ENCODE measurements around the gene POLR2B. TPM values are rescaled to one million over a fixed set of nuclear protein-coding genes. Genes with fewer than 3 reads are reported as not detected.

The POLR2B gene
- total and polyA plus RNA-seq, 2 of the 4 experiments (the other 2 are of a cell fraction): 74.0 to 106 TPM

DNA sequence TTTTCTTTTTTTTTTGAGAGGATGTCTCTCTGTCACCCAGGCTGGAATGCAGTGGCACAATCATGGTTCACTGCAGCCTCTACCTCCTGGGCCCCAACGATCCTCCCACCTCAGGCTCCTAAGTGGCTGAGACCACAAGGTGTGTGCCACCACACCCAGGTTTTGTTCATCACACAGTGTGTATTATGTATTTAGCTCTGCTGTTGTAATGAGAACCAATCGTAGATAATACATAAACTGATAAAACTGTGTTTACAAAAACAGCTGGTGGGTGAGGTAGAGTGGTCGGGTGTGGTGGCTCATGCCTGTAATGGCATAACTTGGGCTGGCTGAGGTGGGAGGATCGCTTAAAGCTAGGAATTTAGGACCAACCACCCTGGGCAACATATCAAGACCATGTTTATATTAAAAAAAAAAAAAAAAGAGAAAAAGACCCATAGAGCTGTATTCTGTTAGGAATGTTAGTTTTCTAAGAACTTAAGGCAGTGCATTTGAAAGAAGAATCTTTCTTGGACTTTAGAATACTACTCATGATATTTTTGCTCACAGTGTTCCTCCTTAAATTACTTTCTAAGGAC is 34.9 kb downstream of the POLR2B start:
- H3K56ac ChIP-seq (ENCODE audit: extremely low read depth, insufficient read depth, low read length): no peak overlapping the region
- H3K14ac ChIP-seq (replicated peaks; ENCODE audit: low read depth, low read length): no peak overlapping the region
- no peak overlapping the region for H2BK5ac ChIP-seq (ENCODE audit: low read depth, low read length, poor library complexity, severe bottlenecking)
- peaks cover 1% of the 10 kb centered on the region; the same call in 1 of the 2 replicates for H3K4me1 ChIP-seq (ENCODE audit: control insufficient read depth, insufficient read depth, low read length)
- H3K4me3 ChIP-seq (ENCODE audit: insufficient read depth, low read depth, low read length): no peak overlapping the region
- H3K79me1 ChIP-seq (ENCODE audit: low read depth in 1 of 2, low read length in 2 of 2): peaks cover 17 to 35% of the 10 kb centered on the region in 2 experiments
- no peak overlapping the region for H4K5ac ChIP-seq (ENCODE audit: low read depth, low read length)
- H3K36me3 ChIP-seq (ENCODE audit: control insufficient read depth, insufficient read depth, low read length): peaks cover 46% of the 10 kb centered on the region
- ATAC-seq (ENCODE audit: low read depth) (peak; percentile 61), DNase-seq (peak; percentile 29)
- H2BK20ac ChIP-seq (ENCODE audit: low read depth, low read length): no peak overlapping the region
- peaks cover 4% of the 10 kb centered on the region for H3K9me1 ChIP-seq (ENCODE audit: insufficient read depth, low read length)
- intact Hi-C loops (cut with micrococcal nuclease) (no loop called here), dilution Hi-C loops (cut with HindIII; ENCODE audit: low sequenced_read_pairs, unreplicated experiment) (no loop called here), in situ Hi-C loops (cut with MboI; ENCODE audit: low sequenced_read_pairs) (no loop called here)
- POLR2A ChIA-PET (ENCODE audit: unreplicated experiment): no interaction called here
- no TSS peak for BruUV-seq (replicated peaks)
- H2BK15ac ChIP-seq (ENCODE audit: low read depth, low read length): no peak overlapping the region
- H3K9me3 ChIP-seq (ENCODE audit: control insufficient read depth, insufficient read depth, low read length): no peaks in the 10 kb centered on the region
- TF ChIP-seq MAZ (IDR thresholded peaks at IDR 0.05; ENCODE audit: borderline replicate concordance, low read depth, low read length) (no peak), RCOR1 (IDR thresholded peaks at IDR 0.05; ENCODE audit: insufficient replicate concordance, low read length) (no peak), CEBPB (IDR thresholded peaks at IDR 0.05; ENCODE audit: low read depth, low read length) (no peak), MAFK (IDR thresholded peaks at IDR 0.05; ENCODE audit: low read depth, low read length) (no peak), MXI1 (IDR thresholded peaks at IDR 0.05; ENCODE audit: borderline replicate concordance, low read depth, low read length) (no peak), FOS (IDR thresholded peaks at IDR 0.05; ENCODE audit: low read depth, low read length) (no peak), CHD1 (IDR thresholded peaks at IDR 0.05; ENCODE audit: low read depth, low read length) (no peak), RAD21 (IDR thresholded peaks at IDR 0.05; ENCODE audit: low read length) (no peak)
- TF ChIP-seq, protein P1, sequence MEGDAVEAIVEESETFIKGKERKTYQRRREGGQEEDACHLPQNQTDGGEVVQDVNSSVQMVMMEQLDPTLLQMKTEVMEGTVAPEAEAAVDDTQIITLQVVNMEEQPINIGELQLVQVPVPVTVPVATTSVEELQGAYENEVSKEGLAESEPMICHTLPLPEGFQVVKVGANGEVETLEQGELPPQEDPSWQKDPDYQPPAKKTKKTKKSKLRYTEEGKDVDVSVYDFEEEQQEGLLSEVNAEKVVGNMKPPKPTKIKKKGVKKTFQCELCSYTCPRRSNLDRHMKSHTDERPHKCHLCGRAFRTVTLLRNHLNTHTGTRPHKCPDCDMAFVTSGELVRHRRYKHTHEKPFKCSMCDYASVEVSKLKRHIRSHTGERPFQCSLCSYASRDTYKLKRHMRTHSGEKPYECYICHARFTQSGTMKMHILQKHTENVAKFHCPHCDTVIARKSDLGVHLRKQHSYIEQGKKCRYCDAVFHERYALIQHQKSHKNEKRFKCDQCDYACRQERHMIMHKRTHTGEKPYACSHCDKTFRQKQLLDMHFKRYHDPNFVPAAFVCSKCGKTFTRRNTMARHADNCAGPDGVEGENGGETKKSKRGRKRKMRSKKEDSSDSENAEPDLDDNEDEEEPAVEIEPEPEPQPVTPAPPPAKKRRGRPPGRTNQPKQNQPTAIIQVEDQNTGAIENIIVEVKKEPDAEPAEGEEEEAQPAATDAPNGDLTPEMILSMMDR (conservative IDR thresholded peaks at IDR 0.05; ENCODE audit: low read depth, low read length): no peak
- TF ChIP-seq, protein P2, sequence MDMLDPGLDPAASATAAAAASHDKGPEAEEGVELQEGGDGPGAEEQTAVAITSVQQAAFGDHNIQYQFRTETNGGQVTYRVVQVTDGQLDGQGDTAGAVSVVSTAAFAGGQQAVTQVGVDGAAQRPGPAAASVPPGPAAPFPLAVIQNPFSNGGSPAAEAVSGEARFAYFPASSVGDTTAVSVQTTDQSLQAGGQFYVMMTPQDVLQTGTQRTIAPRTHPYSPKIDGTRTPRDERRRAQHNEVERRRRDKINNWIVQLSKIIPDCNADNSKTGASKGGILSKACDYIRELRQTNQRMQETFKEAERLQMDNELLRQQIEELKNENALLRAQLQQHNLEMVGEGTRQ (IDR thresholded peaks at IDR 0.05; ENCODE audit: low read depth, low read length): no peak
- CTCF ChIA-PET: no interaction called here
- no peak overlapping the region for H3K18ac ChIP-seq (ENCODE audit: low read depth, low read length)
- no peak overlapping the region for H2AFZ ChIP-seq (replicated peaks; ENCODE audit: low read length, poor library complexity)
- H4K8ac ChIP-seq (ENCODE audit: low read depth in 2 of 2, low read length in 2 of 2): no peak overlapping the region; a peak in 1 of 4 replicates
- H3K27me3 ChIP-seq (ENCODE audit: control insufficient read depth, insufficient read depth, low read length): no peaks in the 10 kb centered on the region
- no peak overlapping the region for H3K27ac ChIP-seq (ENCODE audit: insufficient read depth, low read length)
- peaks cover 9% of the 10 kb centered on the region; the same call in 1 of the 2 replicates for H4K20me1 ChIP-seq (ENCODE audit: insufficient read depth, low read length)
- H2BK120ac ChIP-seq (ENCODE audit: low read depth, low read length): no peak overlapping the region
- H3K4ac ChIP-seq (ENCODE audit: low read depth, low read length): no peak overlapping the region
- H3K4me2 ChIP-seq (ENCODE audit: low read depth, low read length): no peak overlapping the region
- H2AK5ac ChIP-seq (ENCODE audit: low read depth, low read length): no peak overlapping the region
- H2AK9ac ChIP-seq (replicated peaks; ENCODE audit: low read depth, low read length, poor library complexity): peak overlapping the region; percentile 23
- H3K23ac ChIP-seq (ENCODE audit: low read depth, low read length): no peak overlapping the region
- no peak overlapping the region for H4K91ac ChIP-seq (ENCODE audit: insufficient read depth, low read depth, low read length)
- no CpG with 5 or more reads among the region's 4 CpGs for WGBS, 2 experiments (ENCODE audit: extremely low coverage in 2 of 2, insufficient read length in 1 of 2)
- H3K9ac ChIP-seq (ENCODE audit: low read depth, low read length): no peak overlapping the region

All from IMR-90 (cell line).